Pancreas (tissue), 10 donors: Measurements from ENCODE around the gene ATP8B4. TPM values are rescaled to one million over a fixed set of nuclear protein-coding genes. Genes with fewer than 3 reads are reported as not detected.

ENCODE experiments used
- ATAC-seq, 4 donors: fragments of 200-7000 bp; cut with Tn5 transposase; one replicate each; pipeline versions ENCODE4 v1.8.0 to v1.9.1; 2020; ENCODE audit warnings: mild to moderate bottlenecking in 4 of 4, moderate library complexity in 4 of 4
- DNase-seq, 6 donors: peaks; one replicate each; pipeline ENCODE4 v3.0.0-alpha.2; 2020
- FAIRE-seq: peaks from 2 replicates; lab custom pipeline; 2012; peaks lifted over from hg19 to GRCh38; lab: Jason Lieb, UNC
- H3K27ac ChIP-seq, 4 donors: fragments of 200-600 bp; sonication (generic); 1 replicate in 3 of 4; 2 replicates in 1 of 4; pipeline versions ENCODE4 v1.5.0 to v1.8.0; 2020
- H3K27me3 ChIP-seq, 4 donors: fragments of 200-600 bp; one replicate each; pipeline ENCODE4 v1.8.0; 2021
- H3K36me3 ChIP-seq, 3 donors: fragments of 200-600 bp; sonication (generic) in 1 of 3; one replicate each; pipeline versions ENCODE4 v1.5.0 to v1.8.0; 2020 to 2021
- H3K4me1 ChIP-seq, 3 donors: fragments of 200-600 bp; one replicate each; pipeline ENCODE4 v1.8.0; 2021
- H3K4me3 ChIP-seq, 4 donors: fragments of 200-600 bp; sonication (generic) in 2 of 4; one replicate each; pipeline versions ENCODE4 v1.5.0 to v1.8.0; 2020 to 2021
- H3K9me3 ChIP-seq, 4 donors: fragments of 200-600 bp; one replicate each; pipeline ENCODE4 v1.8.0; 2021
- CTCF ChIP-seq, 4 donors: fragments of 200-600 bp; sonication (generic) in 3 of 4; IDR thresholded peaks; one replicate each; pipeline versions ENCODE4 v1.5.0 to v1.8.0; 2021; ENCODE audit warnings: antibody characterized with exemption in 4 of 4
- WGBS, 2 donors: extraction: QIAGEN DNeasy Blood & Tissue Kit; methylation state at CpG; one replicate each; pipeline ENCODE4 v1.1.7; 2013; 5-methylcytosine and 5-hydroxymethylcytosine counted together
- intact Hi-C, 3 donors: fragments of 100-400 bp; cut with DNase I; formaldehyde crosslinking; loops; one replicate each; pipeline versions ENCODE4 v1.11.1 to v1.14.2; 2022
- polyA plus RNA-seq, 2 donors: library from polyadenylated mRNA; stranded (reverse); fragments of 200-250 nt; gene quantifications; one replicate each; pipeline ENCODE4 v1.2.3, GENCODE V29; 2013
- total RNA-seq, 6 donors: library from RNA; stranded (reverse); fragmentation: NEBNext Ultra II Directional in 4 of 6; extraction: Animal tissue kit (Norgen Biotek cat#: 25700) in 4 of 6; gene quantifications; one replicate each; pipeline versions ENCODE4 v1.2.1 to v1.2.4, GENCODE V29; 2021 to 2023
- donor health status: healthy with polysubstance abuse.
- donor health status: DM: no; HTN: no; CAD: no; lungs with moderate emphysema.
- donor health status: DM: no; HTN: no; CAD: no.
- donor health status: control.
- donor health status: control.
- donor health status: Bipolar disorder and iron deficiency.
- donor health status: DM: yes; HTN: yes; CAD: no.
- donor health status: DM: no; HTN: no; CAD: no.
- donor health status: DM: no; HTN: no; CAD: no.
- donor health status: DM: yes; HTN: yes; CAD: no.

The ATP8B4 gene
- total and polyA plus RNA-seq, 8 donors = 0.55 to 5.3 (median 0.97) TPM

GRCh38 chr15:49842031-49842730 is 276.9 kb downstream of the ATP8B4 start:
- no peaks in the 10 kb centered on the region for H3K36me3 ChIP-seq
- H3K27me3 ChIP-seq = no peaks in the 10 kb centered on the region
- no peak for TF ChIP-seq CTCF (IDR thresholded peaks at IDR 0.05)
- 68 to 76% methylated on average over 4 of the region's 4 CpGs for WGBS, 2 donors
- H3K27ac ChIP-seq = no peak overlapping the region
- intact Hi-C loops = no loop called here
- no peak for FAIRE-seq
- no peak for ATAC-seq
- DNase-seq = no peak
- H3K4me3 ChIP-seq = no peak overlapping the region
- no peaks in the 10 kb centered on the region for H3K9me3 ChIP-seq
- no peaks in the 10 kb centered on the region for H3K4me1 ChIP-seq

GRCh38 chr15:49832511-49832910 is 286.5 kb downstream of the ATP8B4 start:
- DNase-seq (peak; percentile 61 to 68 (median 64)), FAIRE-seq (no peak), ATAC-seq (peak; percentile 97 to 100 (median 100))
- Histone ChIP-seq H3K4me1 (no peaks in the 10 kb centered on the region), H3K4me3 (no peak overlapping the region), H3K27ac (no peak overlapping the region), H3K27me3 (no peaks in the 10 kb centered on the region), H3K9me3 (no peaks in the 10 kb centered on the region), H3K36me3 (no peaks in the 10 kb centered on the region)
- peak; percentile 6 to 37 (median 20) for TF ChIP-seq CTCF (IDR thresholded peaks at IDR 0.05)
- intact Hi-C loops = no loop called here
- WGBS, 2 donors = 17 to 19% methylated on average over 8 of the region's 8 CpGs

GRCh38 chr15:49831206-49831965 is 287.6 kb downstream of the ATP8B4 start:
- Histone ChIP-seq H3K36me3 (no peaks in the 10 kb centered on the region), H3K27me3 (no peaks in the 10 kb centered on the region), H3K4me1 (no peaks in the 10 kb centered on the region), H3K4me3 (no peak overlapping the region), H3K9me3 (no peaks in the 10 kb centered on the region), H3K27ac (no peak overlapping the region)
- no peak for TF ChIP-seq CTCF (IDR thresholded peaks at IDR 0.05)
- WGBS, 2 donors = 71 to 80% methylated on average over 5 of the region's 5 CpGs
- peak; percentile 20 to 62 (median 38) for ATAC-seq
- intact Hi-C loops = no loop called here
- no peak for FAIRE-seq
- DNase-seq = peak in 2 of 6 donors; percentile 8 to 14

GRCh38 chr15:49830391-49830790 is 288.6 kb downstream of the ATP8B4 start:
- no peaks in the 10 kb centered on the region for H3K4me1 ChIP-seq
- DNase-seq (no peak), FAIRE-seq (no peak), ATAC-seq (no peak)
- no peak overlapping the region for H3K27ac ChIP-seq
- no peak overlapping the region for H3K4me3 ChIP-seq
- intact Hi-C loops = no loop called here
- no peak for TF ChIP-seq CTCF (IDR thresholded peaks at IDR 0.05)
- H3K36me3 ChIP-seq = no peaks in the 10 kb centered on the region
- 40 to 52% methylated on average over 3 of the region's 3 CpGs for WGBS, 2 donors
- no peaks in the 10 kb centered on the region for H3K9me3 ChIP-seq
- no peaks in the 10 kb centered on the region for H3K27me3 ChIP-seq

GRCh38 chr15:49827311-49827710 is 291.7 kb downstream of the ATP8B4 start:
- Histone ChIP-seq H3K9me3 (no peaks in the 10 kb centered on the region), H3K36me3 (no peaks in the 10 kb centered on the region), H3K4me3 (no peak overlapping the region), H3K27ac (no peak overlapping the region), H3K4me1 (no peaks in the 10 kb centered on the region), H3K27me3 (no peaks in the 10 kb centered on the region)
- FAIRE-seq = no peak
- ATAC-seq = no peak
- no peak for TF ChIP-seq CTCF (IDR thresholded peaks at IDR 0.05)
- intact Hi-C loops = no loop called here
- no peak for DNase-seq
- 72 to 85% methylated on average over 1 of the region's 1 CpG for WGBS, 2 donors
